Measurements from ENCODE around the gene DLST. TPM values are rescaled to one million over a fixed set of nuclear protein-coding genes. Genes with fewer than 3 reads are reported as not detected.

Gene DLST
- total RNA-seq, 1 experiment from 2014 or later = 68.8 TPM

GRCh38 chr14:74853581-74853980, 28.1 kb upstream of the DLST start:
- in situ Hi-C loops (cut with HindIII; ENCODE audit: low pct_unique_long_range_greater_than_20kb, low sequenced_read_pairs) (no loop called here), intact Hi-C loops (cut with micrococcal nuclease; ENCODE audit: unreplicated experiment) (no loop called here)
- Histone ChIP-seq H3K4me3 (ENCODE audit: low read depth in 2 of 2, low read length in 2 of 2) (no peak overlapping the region), H3K9me3 (ENCODE audit: control insufficient read depth, insufficient read depth, low read depth, low read length) (no peaks in the 10 kb centered on the region), H3K4me1 (ENCODE audit: control insufficient read depth, insufficient read depth, low read length) (no peaks in the 10 kb centered on the region), H3K27me3 (ENCODE audit: control insufficient read depth, insufficient read depth, low read length) (no peaks in the 10 kb centered on the region), H3K27ac (ENCODE audit: low read length) (no peak overlapping the region), H3K36me3 (ENCODE audit: control insufficient read depth, insufficient read depth, low read length) (no peaks in the 10 kb centered on the region)
- no peak for DNase-seq (ENCODE audit: low read depth, low spot score)
- ATAC-seq = no peak
- BruUV-seq (replicated peaks) = no TSS peak
- POLR2A ChIA-PET = no interaction called here
- TF ChIP-seq SIN3A (IDR thresholded peaks at IDR 0.05; ENCODE audit: borderline replicate concordance, insufficient read depth, low read depth, low read length) = no peak
- TF ChIP-seq CTCF (IDR thresholded peaks at IDR 0.05) = no peak
- CTCF ChIA-PET = no interaction called here

GRCh38 chr14:74855021-74855420, 26.7 kb upstream of the DLST start:
- intact Hi-C loops (cut with micrococcal nuclease; ENCODE audit: unreplicated experiment) (no loop called here), in situ Hi-C loops (cut with HindIII; ENCODE audit: low pct_unique_long_range_greater_than_20kb, low sequenced_read_pairs) (no loop called here)
- no TSS peak for BruUV-seq (replicated peaks)
- H3K9me3 ChIP-seq (ENCODE audit: control insufficient read depth, insufficient read depth, low read depth, low read length) = no peaks in the 10 kb centered on the region
- no peaks in the 10 kb centered on the region for H3K4me1 ChIP-seq (ENCODE audit: control insufficient read depth, insufficient read depth, low read length)
- H3K4me3 ChIP-seq (ENCODE audit: low read depth in 2 of 2, low read length in 2 of 2) = no peak overlapping the region
- CTCF ChIA-PET = no interaction called here
- TF ChIP-seq CTCF (IDR thresholded peaks at IDR 0.05) (no peak), SIN3A (IDR thresholded peaks at IDR 0.05; ENCODE audit: borderline replicate concordance, insufficient read depth, low read depth, low read length) (no peak), TCF7L2 (IDR thresholded peaks at IDR 0.05; ENCODE audit: low read depth, low read length) (no peak), REST (IDR thresholded peaks at IDR 0.05; ENCODE audit: insufficient read depth in 1 of 2, low read depth in 2 of 2, low read length in 1 of 2) (no peak), POLR2AphosphoS5 (IDR thresholded peaks at IDR 0.05; ENCODE audit: low read depth, low read length) (no peak)
- H3K27me3 ChIP-seq (ENCODE audit: control insufficient read depth, insufficient read depth, low read length) = no peaks in the 10 kb centered on the region
- no peak overlapping the region for H3K27ac ChIP-seq (ENCODE audit: low read length)
- no peak for DNase-seq (ENCODE audit: low read depth, low spot score)
- no peak for ATAC-seq
- POLR2A ChIA-PET = no interaction called here
- H3K36me3 ChIP-seq (ENCODE audit: control insufficient read depth, insufficient read depth, low read length) = no peaks in the 10 kb centered on the region

GRCh38 chr14:74855945-74856344, 25.8 kb upstream of the DLST start:
- POLR2A ChIA-PET = no interaction called here
- H3K4me1 ChIP-seq (ENCODE audit: control insufficient read depth, insufficient read depth, low read length) = no peaks in the 10 kb centered on the region; the same call in 1 of the 2 replicates
- H3K27me3 ChIP-seq (ENCODE audit: control insufficient read depth, insufficient read depth, low read length) = no peaks in the 10 kb centered on the region
- H3K4me3 ChIP-seq (ENCODE audit: low read depth in 2 of 2, low read length in 2 of 2) = no peak overlapping the region
- in situ Hi-C loops (cut with HindIII; ENCODE audit: low pct_unique_long_range_greater_than_20kb, low sequenced_read_pairs) (no loop called here), intact Hi-C loops (cut with micrococcal nuclease; ENCODE audit: unreplicated experiment) (no loop called here)
- TF ChIP-seq SIN3A (IDR thresholded peaks at IDR 0.05; ENCODE audit: borderline replicate concordance, insufficient read depth, low read depth, low read length) (no peak), POLR2AphosphoS5 (IDR thresholded peaks at IDR 0.05; ENCODE audit: low read depth, low read length) (no peak), TCF7L2 (IDR thresholded peaks at IDR 0.05; ENCODE audit: low read depth, low read length) (no peak), CTCF (IDR thresholded peaks at IDR 0.05) (no peak), REST (IDR thresholded peaks at IDR 0.05; ENCODE audit: insufficient read depth in 1 of 2, low read depth in 2 of 2, low read length in 1 of 2) (no peak)
- BruUV-seq (replicated peaks) = no TSS peak
- CTCF ChIA-PET = no interaction called here
- ATAC-seq (no peak), DNase-seq (ENCODE audit: low read depth, low spot score) (no peak)
- H3K9me3 ChIP-seq (ENCODE audit: control insufficient read depth, insufficient read depth, low read depth, low read length) = no peaks in the 10 kb centered on the region
- no peak overlapping the region for H3K27ac ChIP-seq (ENCODE audit: low read length)
- no peaks in the 10 kb centered on the region for H3K36me3 ChIP-seq (ENCODE audit: control insufficient read depth, insufficient read depth, low read length)
